ELR (cell line): ENCODE measurements around the gene CFAP97D1.
A peak's percentile ranks its signal among the peaks of the same experiment; 100 is the strongest.

ENCODE experiments used
- DNase-seq: peaks from one replicate; pipeline ENCODE4 v3.0.0-alpha.2; 2015; ENCODE audit warnings: low read depth

CFAP97D1 gene

DNA sequence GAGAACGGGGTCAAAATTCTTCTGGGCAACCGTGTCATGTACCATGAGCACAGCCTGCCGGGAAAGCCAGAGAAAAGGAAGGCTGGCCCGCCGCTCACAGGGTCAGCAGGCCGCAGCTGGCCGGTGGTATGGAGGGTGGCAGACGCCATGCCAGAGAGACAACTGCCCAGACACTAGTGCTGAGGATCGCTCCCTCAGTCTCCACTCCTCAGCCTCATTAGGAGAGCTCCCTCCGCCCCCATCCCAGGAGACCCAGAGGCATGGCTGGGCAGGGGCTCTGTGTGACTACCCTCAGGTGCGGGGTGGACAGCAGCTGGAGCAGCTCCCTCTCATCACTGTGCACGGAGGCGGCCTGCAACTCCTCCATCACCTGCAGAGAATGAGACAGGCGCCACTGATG lies 49.5 kb downstream of the CFAP97D1 start:
- DNase-seq, result no peak

DNA sequence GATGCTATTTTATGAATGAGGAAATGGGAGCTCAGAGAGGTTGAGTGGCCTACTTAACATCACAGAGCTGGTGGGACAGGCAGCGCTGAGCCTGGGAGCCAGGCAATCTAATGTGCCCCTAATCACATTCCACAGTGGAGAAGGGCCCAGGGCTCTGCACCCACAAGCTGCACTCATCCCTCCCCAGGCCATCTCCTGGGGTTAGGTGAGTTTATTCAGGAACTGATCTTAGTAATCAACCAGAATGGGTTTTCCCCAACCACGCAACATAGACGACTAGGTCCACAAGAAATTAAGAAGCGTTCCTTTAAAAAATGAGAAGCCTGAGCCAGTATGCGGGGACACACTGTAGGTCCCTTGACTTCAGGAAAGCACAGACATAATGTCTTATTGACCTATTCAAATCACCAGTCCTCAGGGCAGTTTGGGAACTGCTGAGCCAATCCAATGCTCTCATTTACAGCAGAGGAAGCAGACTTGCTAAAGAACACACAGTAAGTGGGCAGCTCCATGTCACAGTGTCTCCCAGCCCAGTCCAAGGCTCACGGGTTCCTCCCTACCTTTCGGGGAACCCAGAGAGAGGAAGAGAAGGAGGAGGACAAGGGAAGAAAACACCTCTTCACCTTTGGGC lies 50.4 kb downstream of the CFAP97D1 start:
- no peak for DNase-seq

DNA sequence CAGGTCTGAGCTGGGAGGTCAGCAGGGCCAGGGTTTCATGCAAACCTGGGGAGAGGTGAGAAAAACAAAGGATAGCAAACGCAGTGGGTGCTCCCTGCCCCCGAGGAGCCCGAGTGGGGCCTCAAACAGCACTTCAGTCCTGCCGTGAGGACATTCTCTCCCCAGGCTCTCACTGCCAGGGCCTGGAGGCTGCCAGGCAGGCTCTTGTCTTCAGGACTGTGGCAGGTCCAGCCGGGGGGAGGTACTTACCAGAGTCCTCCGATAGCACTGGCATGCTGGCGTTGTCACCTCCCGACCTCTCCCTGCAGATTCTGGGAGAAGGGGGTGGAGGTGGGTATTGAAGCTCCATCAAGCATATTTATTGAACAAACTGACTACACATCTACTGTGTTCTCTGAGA lies 51.4 kb downstream of the CFAP97D1 start:
- no peak for DNase-seq

DNA sequence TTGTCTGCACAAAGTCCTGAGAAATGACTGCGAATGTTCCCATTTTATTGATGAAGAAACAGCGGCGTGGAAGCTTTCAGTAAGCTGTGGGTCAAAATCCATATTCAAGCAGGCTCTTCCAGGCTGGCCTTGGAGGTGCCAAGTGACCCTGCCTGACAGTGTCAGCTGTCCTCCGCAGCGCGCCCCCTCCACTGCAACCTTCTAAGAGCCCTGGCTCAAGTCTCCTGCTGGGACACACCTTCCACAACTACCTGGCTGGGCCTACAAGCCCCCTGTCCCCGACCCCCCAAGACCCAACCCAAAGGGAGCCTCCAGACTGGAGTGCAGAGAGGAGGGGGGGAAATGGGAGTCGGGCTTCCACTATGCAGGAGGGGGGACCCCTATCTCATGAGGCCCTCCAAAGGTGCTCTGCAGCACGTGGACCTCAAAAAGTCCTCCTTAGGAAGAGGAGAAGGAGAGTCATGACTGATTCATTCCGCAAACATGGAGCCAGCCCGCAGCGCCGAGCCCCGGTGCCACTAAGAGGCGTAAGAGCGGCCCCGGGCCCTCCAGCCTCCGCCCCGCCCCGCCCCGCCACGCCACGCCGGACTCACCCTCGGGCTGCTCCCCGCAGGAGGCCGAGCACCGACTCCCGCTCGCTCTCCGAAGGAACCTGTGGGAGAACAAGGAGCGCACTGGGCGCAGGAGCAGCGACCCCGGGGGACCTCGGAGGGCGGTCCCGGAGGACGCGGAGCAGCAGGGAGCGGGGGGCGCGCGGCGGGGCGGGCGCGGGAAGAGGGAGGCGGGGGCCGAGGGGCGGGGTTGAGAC lies 52.1 kb downstream of the CFAP97D1 start:
- DNase-seq, result peak; percentile 93

DNA sequence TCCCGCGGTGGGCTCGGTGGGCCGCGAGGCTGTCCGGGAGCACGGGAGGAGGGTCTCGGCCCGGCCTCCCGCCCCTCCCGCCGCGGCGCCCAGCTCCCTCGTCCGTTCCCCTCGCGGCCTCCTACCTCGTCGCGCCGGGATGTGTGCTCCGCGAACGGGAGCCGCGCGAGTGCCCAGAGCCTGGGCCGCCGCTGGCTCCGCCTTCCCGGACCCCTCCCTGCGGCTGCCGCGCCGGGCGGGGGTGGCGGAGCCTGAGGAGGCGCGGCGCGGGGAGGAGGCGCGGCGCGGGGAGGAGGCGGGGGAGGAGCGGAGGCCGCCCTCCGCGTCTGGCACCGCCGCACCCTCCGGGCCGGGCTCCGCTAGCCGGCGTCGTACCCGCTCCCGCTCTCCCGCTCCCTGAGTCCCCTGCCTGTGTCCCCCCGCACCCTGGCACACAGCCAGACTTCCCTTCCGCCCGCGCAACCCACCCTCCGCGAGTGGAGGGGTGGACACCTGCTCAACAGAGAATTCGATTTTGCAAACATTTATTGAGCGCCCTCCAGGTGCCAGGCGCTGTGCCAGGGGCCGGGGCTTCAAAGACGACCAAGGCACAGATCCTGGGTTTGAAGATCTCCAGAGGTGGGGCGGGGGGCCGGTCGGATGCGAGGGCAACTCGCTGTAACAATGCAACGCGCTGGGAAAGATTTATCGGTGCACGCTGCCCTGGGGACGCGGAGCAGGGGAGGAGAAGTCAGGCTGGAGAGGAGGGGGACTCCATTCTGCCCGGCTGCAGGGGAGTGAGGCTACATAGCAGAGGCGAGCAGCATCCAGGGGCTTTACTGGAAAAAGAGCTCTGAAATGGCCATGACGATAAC lies 53.0 kb downstream of the CFAP97D1 start, which contains the start of gene MPP3:
Gene MPP3, minus strand, starts transcription at position 171 of the 854 bp plus-strand sequence. CDS start 1,240 bp downstream, outside the sequence.
- DNase-seq, result peak; percentile 86

DNA sequence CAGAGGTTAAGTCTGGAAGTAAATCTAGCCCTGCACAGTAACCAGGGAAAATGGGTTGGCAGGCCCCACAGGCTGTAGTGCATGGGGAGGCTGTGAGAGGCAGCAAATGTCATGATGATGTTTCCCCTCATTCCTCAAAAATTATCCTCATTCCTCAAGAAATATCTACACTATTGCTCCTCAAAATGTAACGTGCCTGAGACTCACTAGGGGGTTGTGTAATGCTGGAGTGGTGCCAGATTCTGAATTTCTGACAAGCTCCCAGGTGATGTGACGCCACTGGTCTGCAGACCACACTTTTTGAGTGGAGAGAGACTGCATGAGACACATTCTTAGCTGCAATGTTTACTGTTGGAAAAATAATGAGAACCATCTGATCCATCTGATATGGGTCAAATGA lies 53.9 kb downstream of the CFAP97D1 start:
- no peak for DNase-seq
